BE2C (cell line): Measurements from ENCODE around the gene SPATA17.

Experiments used
- DNase-seq: peaks from one replicate; pipeline ENCODE4 v3.0.0-alpha.2; 2020
- H3K27me3 ChIP-seq: fragments of 250-450 bp; sonication (Bioruptor Pico); 2 replicates; pipeline ENCODE4 v1.5.1; 2020; ENCODE audit warnings: mild to moderate bottlenecking
- H3K36me3 ChIP-seq: fragments of 250-450 bp; sonication (Bioruptor Pico); 2 replicates; pipeline ENCODE4 v1.5.1; 2020; ENCODE audit warnings: mild to moderate bottlenecking
- H3K4me1 ChIP-seq: fragments of 250-450 bp; sonication (Bioruptor Pico); 2 replicates; pipeline ENCODE4 v1.5.1; 2020
- H3K4me3 ChIP-seq: 2 replicates; pipeline ENCODE4 v1.5.1; 2011; ENCODE audit warnings: low read depth, low read length
- H3K9me3 ChIP-seq: fragments of 250-450 bp; sonication (Bioruptor Pico); 2 replicates; pipeline ENCODE4 v1.5.1; 2020
- TF ChIP-seq, protein P1 (sequence below): IDR thresholded peaks from 2 replicates; pipeline ENCODE4 v1.5.1; 2012; ENCODE audit warnings: mild to moderate bottlenecking, low read depth, low read length

The SPATA17 gene

DNA sequence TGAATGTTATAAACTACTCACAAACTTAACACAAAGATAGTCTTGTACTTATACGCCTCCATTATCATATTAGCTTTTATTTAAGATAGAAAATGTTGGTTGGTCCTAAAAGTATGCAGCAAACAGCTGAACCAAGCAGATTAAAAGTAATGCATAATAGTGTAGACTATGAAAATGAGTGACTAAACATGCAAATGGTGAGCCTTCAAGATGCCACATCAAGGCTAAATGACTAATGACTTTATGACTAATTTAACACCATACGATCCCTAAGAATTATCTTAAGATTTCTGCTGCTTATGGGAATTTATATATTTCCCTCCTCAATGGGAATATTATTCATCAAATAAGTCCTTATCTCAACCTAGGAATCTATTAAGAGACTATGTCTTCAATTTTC is 4.8 kb upstream of the SPATA17 start:
- no peak for DNase-seq
- no peaks in the 10 kb centered on the region for H3K4me1 ChIP-seq

DNA sequence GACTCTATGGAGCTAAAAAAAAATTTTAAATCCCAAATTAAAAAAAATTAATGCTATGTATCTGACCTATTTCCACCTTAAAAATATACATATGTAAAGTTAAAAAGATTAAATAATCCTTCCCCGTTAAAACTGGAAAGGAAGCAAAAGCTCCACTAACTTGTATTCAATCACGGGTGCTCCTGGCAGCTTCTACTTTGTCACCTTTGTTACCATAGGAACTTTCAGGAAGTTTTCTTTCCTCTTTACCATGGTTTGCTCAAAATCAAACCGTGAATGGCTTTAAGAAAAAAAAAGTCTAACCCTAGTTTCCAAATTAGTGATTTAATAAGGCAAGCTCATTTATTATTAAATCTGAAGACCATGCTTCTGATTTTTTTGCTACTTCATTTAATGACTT is 3.7 kb upstream of the SPATA17 start:
- no peaks in the 10 kb centered on the region for H3K9me3 ChIP-seq
- no peak overlapping the region for H3K4me3 ChIP-seq
- TF ChIP-seq, protein P1, sequence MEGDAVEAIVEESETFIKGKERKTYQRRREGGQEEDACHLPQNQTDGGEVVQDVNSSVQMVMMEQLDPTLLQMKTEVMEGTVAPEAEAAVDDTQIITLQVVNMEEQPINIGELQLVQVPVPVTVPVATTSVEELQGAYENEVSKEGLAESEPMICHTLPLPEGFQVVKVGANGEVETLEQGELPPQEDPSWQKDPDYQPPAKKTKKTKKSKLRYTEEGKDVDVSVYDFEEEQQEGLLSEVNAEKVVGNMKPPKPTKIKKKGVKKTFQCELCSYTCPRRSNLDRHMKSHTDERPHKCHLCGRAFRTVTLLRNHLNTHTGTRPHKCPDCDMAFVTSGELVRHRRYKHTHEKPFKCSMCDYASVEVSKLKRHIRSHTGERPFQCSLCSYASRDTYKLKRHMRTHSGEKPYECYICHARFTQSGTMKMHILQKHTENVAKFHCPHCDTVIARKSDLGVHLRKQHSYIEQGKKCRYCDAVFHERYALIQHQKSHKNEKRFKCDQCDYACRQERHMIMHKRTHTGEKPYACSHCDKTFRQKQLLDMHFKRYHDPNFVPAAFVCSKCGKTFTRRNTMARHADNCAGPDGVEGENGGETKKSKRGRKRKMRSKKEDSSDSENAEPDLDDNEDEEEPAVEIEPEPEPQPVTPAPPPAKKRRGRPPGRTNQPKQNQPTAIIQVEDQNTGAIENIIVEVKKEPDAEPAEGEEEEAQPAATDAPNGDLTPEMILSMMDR = no peak
- no peaks in the 10 kb centered on the region for H3K4me1 ChIP-seq
- no peaks in the 10 kb centered on the region for H3K36me3 ChIP-seq
- DNase-seq = no peak
- H3K27me3 ChIP-seq = no peaks in the 10 kb centered on the region

More for the DNA sequence above, 4.8 kb upstream of the SPATA17 start:
- Histone ChIP-seq H3K27me3 (no peaks in the 10 kb centered on the region), H3K36me3 (no peaks in the 10 kb centered on the region), H3K9me3 (no peaks in the 10 kb centered on the region), H3K4me3 (no peak overlapping the region)
- TF ChIP-seq, protein P1 = no peak

DNA sequence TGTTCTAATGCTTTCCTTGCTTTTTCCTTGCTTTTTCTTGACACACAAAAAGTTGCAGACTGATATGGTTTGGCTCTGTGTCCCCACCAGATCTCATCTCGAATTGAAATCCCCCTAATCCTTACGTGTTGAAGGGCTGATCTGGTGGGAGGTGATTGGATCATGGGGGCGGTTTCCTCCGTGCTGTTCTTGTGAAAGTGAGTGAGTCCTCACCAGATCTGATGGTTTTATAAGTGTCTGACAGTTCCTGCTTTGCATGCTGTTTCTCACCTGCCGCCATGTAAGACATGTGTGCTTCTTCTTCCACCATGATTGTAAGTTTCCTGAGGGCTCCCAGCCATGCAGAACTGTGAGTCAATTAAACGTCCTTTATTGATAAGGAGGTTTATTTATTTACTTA is 11.3 kb downstream of the SPATA17 start:
- Histone ChIP-seq H3K27me3 (no peaks in the 10 kb centered on the region), H3K9me3 (no peaks in the 10 kb centered on the region), H3K4me3 (no peak overlapping the region), H3K4me1 (no peaks in the 10 kb centered on the region), H3K36me3 (no peaks in the 10 kb centered on the region)
- no peak for DNase-seq
- TF ChIP-seq, protein P1 = no peak

DNA sequence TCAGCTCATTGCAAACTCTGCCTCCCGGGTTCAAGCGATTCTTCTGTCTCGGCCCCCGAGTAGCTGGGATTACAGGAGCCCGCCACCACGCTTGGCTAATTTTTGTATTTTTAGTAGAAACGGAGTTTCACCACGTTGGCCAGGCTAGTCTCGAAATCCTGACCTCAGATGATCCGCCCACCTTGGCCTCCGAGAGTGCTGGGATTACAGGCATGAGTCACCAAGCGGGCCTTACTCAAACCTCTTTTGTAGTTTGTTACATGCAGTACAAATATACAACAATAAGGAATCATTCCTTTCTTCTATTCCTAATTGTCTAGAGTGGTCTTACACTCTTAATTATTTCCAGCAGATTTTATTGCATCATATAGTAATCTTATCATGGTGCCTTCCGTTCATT is 16.6 kb downstream of the SPATA17 start:
- no peaks in the 10 kb centered on the region for H3K36me3 ChIP-seq
- no peak for DNase-seq
- H3K4me1 ChIP-seq = no peaks in the 10 kb centered on the region
- no peaks in the 10 kb centered on the region for H3K27me3 ChIP-seq
- no peak overlapping the region for H3K4me3 ChIP-seq
- TF ChIP-seq, protein P1 = no peak
- H3K9me3 ChIP-seq = no peaks in the 10 kb centered on the region

DNA sequence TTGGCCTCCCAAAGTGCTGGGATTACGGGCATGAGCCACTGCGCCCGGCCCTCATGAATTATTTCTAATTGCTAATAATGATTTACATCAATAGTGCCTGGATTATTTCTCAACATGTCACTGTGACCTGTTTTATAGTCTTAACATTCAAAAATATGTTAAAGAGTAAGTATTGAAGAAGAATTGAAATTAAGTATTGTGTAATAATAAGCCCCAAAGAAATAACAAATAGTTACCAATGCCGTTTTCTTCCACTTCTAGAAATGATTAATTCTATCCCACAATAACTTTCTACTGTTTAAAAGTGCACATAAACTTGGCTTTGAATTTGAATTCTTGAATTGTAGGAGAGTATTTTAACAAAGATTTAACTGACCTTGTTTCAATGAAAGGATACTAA is 19.5 kb downstream of the SPATA17 start:
- TF ChIP-seq, protein P1 = no peak
- Histone ChIP-seq H3K27me3 (no peaks in the 10 kb centered on the region), H3K4me1 (no peaks in the 10 kb centered on the region), H3K36me3 (no peaks in the 10 kb centered on the region), H3K4me3 (no peak overlapping the region), H3K9me3 (no peaks in the 10 kb centered on the region)
- no peak for DNase-seq

- Histone ChIP-seq H3K9me3 (no peaks in the 10 kb centered on the region), H3K27me3 (no peaks in the 10 kb centered on the region), H3K36me3 (no peaks in the 10 kb centered on the region), H3K4me3 (no peak overlapping the region), H3K4me1 (no peaks in the 10 kb centered on the region)
- no peak for DNase-seq
- TF ChIP-seq, protein P1 = peak; percentile 73
Measured at GRCh38 chr1:217660353-217661062, 29.4 kb downstream of the SPATA17 start.
